Muscle of leg (tissue), 11 donors: ENCODE data around the gene RANBP9. TPM values are rescaled to one million over a fixed set of nuclear protein-coding genes. Genes with fewer than 3 reads are reported as not detected.

Source experiments
- DNase-seq: peaks from one replicate; pipeline ENCODE4 v3.0.0; 2013
- H3K27ac ChIP-seq: one replicate; pipeline ENCODE4 v1.5.1; 2013; ENCODE audit warnings: mild to moderate bottlenecking, low read length, control low read depth
- H3K27me3 ChIP-seq: one replicate; pipeline ENCODE4 v1.6.1; 2013; ENCODE audit warnings: low read length; ENCODE audit not compliant: control insufficient read depth, insufficient read depth
- H3K36me3 ChIP-seq: one replicate; pipeline ENCODE4 v1.6.1; 2013; ENCODE audit warnings: low read length; ENCODE audit not compliant: control insufficient read depth, insufficient read depth
- H3K4me1 ChIP-seq: one replicate; pipeline ENCODE4 v1.6.1; 2013; ENCODE audit warnings: low read length; ENCODE audit not compliant: control insufficient read depth, insufficient read depth
- H3K4me3 ChIP-seq: one replicate; pipeline ENCODE4 v1.5.1; 2013; ENCODE audit warnings: low read length, control low read depth
- H3K9me3 ChIP-seq: replicated peaks from 2 replicates; pipeline ENCODE4 v1.6.1; 2013; ENCODE audit warnings: low read depth, low read length; ENCODE audit not compliant: control insufficient read depth
- WGBS: methylation state at CpG from one replicate; pipeline ENCODE4 v1.1.5; 2013; ENCODE audit warnings: missing lambda C conversion rate; ENCODE audit not compliant: insufficient coverage; 5-methylcytosine and 5-hydroxymethylcytosine counted together
- polyA plus RNA-seq, 8 donors: library from polyadenylated mRNA; unstranded; fragments of 120-200 nt; gene quantifications; one replicate each; pipeline versions ENCODE4 v1.2.1 to v1.2.3, GENCODE V29; 2013; ENCODE audit warnings: inconsistent platforms in 1 of 8, low replicate concordance in 1 of 8; ENCODE audit not compliant: insufficient read length in 8 of 8, insufficient read depth in 1 of 8
- total RNA-seq: library from RNA; stranded (reverse); fragments of 120-200 nt; gene quantifications from one replicate; pipeline ENCODE4 v1.2.4, GENCODE V29; 2013

Gene RANBP9
- total and polyA plus RNA-seq, 9 donors = 23.4 to 35.6 (median 27.7) TPM

- Histone ChIP-seq H3K36me3 (no peaks in the 10 kb centered on the region), H3K4me1 (peaks cover 2% of the 10 kb centered on the region), H3K27me3 (no peaks in the 10 kb centered on the region), H3K4me3 (peak overlapping the region; percentile 21), H3K27ac (peak overlapping the region; percentile 33), H3K9me3 (no peaks in the 10 kb centered on the region)
- DNase-seq = peak; percentile 97
- 9% methylated on average over 10 of the region's 17 CpGs for whole genome bisulfite sequencing
Observed at GRCh38 chr6:13733178-13733887, 21.7 kb upstream of the RANBP9 start.

GRCh38 chr6:13730704-13731103 is 19.1 kb upstream of the RANBP9 start:
- Histone ChIP-seq H3K27me3 (no peaks in the 10 kb centered on the region), H3K4me1 (peaks cover 2% of the 10 kb centered on the region), H3K4me3 (no peak overlapping the region), H3K27ac (no peak overlapping the region), H3K36me3 (no peaks in the 10 kb centered on the region), H3K9me3 (no peaks in the 10 kb centered on the region)
- DNase-seq = no peak
- WGBS = 88% methylated on average over 4 of the region's 7 CpGs

- Histone ChIP-seq H3K4me3 (no peak overlapping the region), H3K27ac (no peak overlapping the region), H3K27me3 (no peaks in the 10 kb centered on the region), H3K4me1 (peaks cover 2% of the 10 kb centered on the region), H3K9me3 (no peaks in the 10 kb centered on the region), H3K36me3 (no peaks in the 10 kb centered on the region)
- no CpG with 5 or more reads among the region's 2 CpGs for WGBS
- DNase-seq = no peak
Observed at GRCh38 chr6:13729891-13730290, 18.3 kb upstream of the RANBP9 start.

GRCh38 chr6:13725570-13725969 is 13.9 kb upstream of the RANBP9 start:
- 95% methylated on average over 2 of the region's 2 CpGs for WGBS

GRCh38 chr6:13725052-13725451 is 13.4 kb upstream of the RANBP9 start:
- no peak overlapping the region for H3K27ac ChIP-seq
- DNase-seq = no peak
- no peaks in the 10 kb centered on the region for H3K4me1 ChIP-seq
- H3K27me3 ChIP-seq = no peaks in the 10 kb centered on the region
- no peaks in the 10 kb centered on the region for H3K36me3 ChIP-seq
- no peaks in the 10 kb centered on the region for H3K9me3 ChIP-seq
- WGBS = no CpG with 5 or more reads among the region's 3 CpGs
- no peak overlapping the region for H3K4me3 ChIP-seq

More at GRCh38 chr6:13725570-13725969, 13.9 kb upstream of the RANBP9 start:
- no peak overlapping the region for H3K4me3 ChIP-seq
- no peaks in the 10 kb centered on the region for H3K27me3 ChIP-seq
- H3K36me3 ChIP-seq = no peaks in the 10 kb centered on the region
- no peaks in the 10 kb centered on the region for H3K9me3 ChIP-seq
- no peaks in the 10 kb centered on the region for H3K4me1 ChIP-seq
- H3K27ac ChIP-seq = no peak overlapping the region
- DNase-seq = no peak

- no peak for DNase-seq
- no peaks in the 10 kb centered on the region for H3K27me3 ChIP-seq
- no peaks in the 10 kb centered on the region for H3K36me3 ChIP-seq
- H3K9me3 ChIP-seq = no peaks in the 10 kb centered on the region
- no peak overlapping the region for H3K4me3 ChIP-seq
- WGBS = 27% methylated on average over 2 of the region's 4 CpGs
- H3K4me1 ChIP-seq = no peaks in the 10 kb centered on the region
- no peak overlapping the region for H3K27ac ChIP-seq
Observed at GRCh38 chr6:13724182-13724581, 12.5 kb upstream of the RANBP9 start.

- 83% methylated on average over 4 of the region's 5 CpGs for WGBS
- no peak overlapping the region for H3K4me3 ChIP-seq
- no peaks in the 10 kb centered on the region for H3K27me3 ChIP-seq
- no peak for DNase-seq
- no peak overlapping the region for H3K27ac ChIP-seq
- H3K9me3 ChIP-seq = no peaks in the 10 kb centered on the region
- H3K36me3 ChIP-seq = no peaks in the 10 kb centered on the region
- no peaks in the 10 kb centered on the region for H3K4me1 ChIP-seq
Observed at GRCh38 chr6:13722880-13723279, 11.2 kb upstream of the RANBP9 start.

GRCh38 chr6:13718123-13718458 is 6.5 kb upstream of the RANBP9 start:
- WGBS = 60% methylated on average over 1 of the region's 5 CpGs
- no peak for DNase-seq
- Histone ChIP-seq H3K27ac (no peak overlapping the region), H3K4me1 (peaks cover under 1% of the 10 kb centered on the region), H3K36me3 (no peaks in the 10 kb centered on the region), H3K4me3 (no peak overlapping the region), H3K27me3 (no peaks in the 10 kb centered on the region), H3K9me3 (no peaks in the 10 kb centered on the region)

GRCh38 chr6:13716955-13717295 is 5.3 kb upstream of the RANBP9 start:
- H3K9me3 ChIP-seq = no peaks in the 10 kb centered on the region
- no peak overlapping the region for H3K27ac ChIP-seq
- no peak overlapping the region for H3K4me3 ChIP-seq
- 98% methylated on average over 22 of the region's 22 CpGs for whole genome bisulfite sequencing
- H3K36me3 ChIP-seq = no peaks in the 10 kb centered on the region
- no peak for DNase-seq
- no peaks in the 10 kb centered on the region for H3K27me3 ChIP-seq
- H3K4me1 ChIP-seq = peaks cover 5% of the 10 kb centered on the region

GRCh38 chr6:13716225-13716954 is 4.8 kb upstream of the RANBP9 start:
- no peak overlapping the region for H3K27ac ChIP-seq

More at GRCh38 chr6:13716225-13716954, 4.8 kb upstream of the RANBP9 start:
- no peaks in the 10 kb centered on the region for H3K9me3 ChIP-seq
- 97% methylated on average over 36 of the region's 39 CpGs for WGBS
- peaks cover 5% of the 10 kb centered on the region for H3K4me1 ChIP-seq
- no peak overlapping the region for H3K4me3 ChIP-seq
- DNase-seq = no peak
- no peaks in the 10 kb centered on the region for H3K36me3 ChIP-seq
- no peaks in the 10 kb centered on the region for H3K27me3 ChIP-seq
